SU-DHL-6 (cell line): ENCODE results near the gene SKA3.

ENCODE experiments used
- CTCF ChIP-seq: fragments of 200-600 bp; sonication (generic); IDR thresholded peaks from one replicate; pipeline ENCODE4 v1.5.1; 2017; ENCODE audit warnings: antibody characterized with exemption, mild to moderate bottlenecking, low read length, moderate library complexity; ENCODE audit not compliant: insufficient read depth, poor library complexity, severe bottlenecking
- EZH2phosphoT487 ChIP-seq: fragments of 200-600 bp; sonication (generic), shearing (Covaris generic); conservative IDR thresholded peaks from 2 replicates; pipeline ENCODE4 v1.6.1; 2018; ENCODE audit warnings: mild to moderate bottlenecking, antibody characterized with exemption, low read length, moderate library complexity, mixed read lengths

- TF ChIP-seq CTCF = no peak
- TF ChIP-seq EZH2phosphoT487 = no peak
Measured at GRCh38 chr13:21149568-21149967, 26.8 kb downstream of the SKA3 start.
